AML-193 (cell line): ENCODE data around the gene CDK10.

Experiments
- DNase-seq, 2 experiments: peaks; one replicate each; lab custom pipeline; 2025; lab: John Stamatoyannopoulos, UW

The CDK10 gene

GRCh38 chr16:89716493-89716892 is 30.0 kb downstream of the CDK10 start:
- no peak for DNase-seq

GRCh38 chr16:89716916-89717687 is 30.6 kb downstream of the CDK10 start:
- no peak for DNase-seq

- DNase-seq, result no peak
Observed at GRCh38 chr16:89717688-89718505, 31.4 kb downstream of the CDK10 start.

- no peak for DNase-seq
Observed at GRCh38 chr16:89720551-89720812, 34.0 kb downstream of the CDK10 start.

- peak; percentile 31 to 45 for DNase-seq
Observed at GRCh38 chr16:89720813-89721545, 34.5 kb downstream of the CDK10 start, which contains the start of the genes VPS9D1 and ZNF276. Gene VPS9D1 (minus strand): TSS chr16:89720898. CDS start chr16:89720861, 37 bp downstream. Gene ZNF276 (plus strand): TSS chr16:89721537. CDS start chr16:89721641, 104 bp downstream.

GRCh38 chr16:89721546-89722391 is 35.3 kb downstream of the CDK10 start:
- peak; percentile 62 to 77 for DNase-seq

GRCh38 chr16:89722392-89723278 is 36.1 kb downstream of the CDK10 start:
- peak; percentile 64 to 65 for DNase-seq

GRCh38 chr16:89723279-89724250 is 37.1 kb downstream of the CDK10 start:
- DNase-seq, result no peak

GRCh38 chr16:89727406-89728120 is 41.1 kb downstream of the CDK10 start:
- no peak for DNase-seq

GRCh38 chr16:89729293-89729692 is 42.8 kb downstream of the CDK10 start:
- no peak for DNase-seq

GRCh38 chr16:89729863-89730593 is 43.5 kb downstream of the CDK10 start:
- no peak for DNase-seq

- DNase-seq, result no peak
Observed at GRCh38 chr16:89730610-89731234, 44.2 kb downstream of the CDK10 start.

- no peak for DNase-seq
Observed at GRCh38 chr16:89732142-89732917, 45.8 kb downstream of the CDK10 start.

- no peak for DNase-seq
Observed at GRCh38 chr16:89732918-89733242, 46.4 kb downstream of the CDK10 start.

GRCh38 chr16:89733322-89733721 is 46.8 kb downstream of the CDK10 start:
- no peak for DNase-seq

- DNase-seq, result no peak
Observed at GRCh38 chr16:89733792-89734191, 47.3 kb downstream of the CDK10 start.

- no peak for DNase-seq
Observed at GRCh38 chr16:89736554-89736953, 50.1 kb downstream of the CDK10 start.
